CD1c-positive myeloid dendritic cell (primary cell): ENCODE data around the gene OFD1.

Experiments used
- DNase-seq: peaks from one replicate; pipeline ENCODE4 v3.0.0-alpha.2; 2016; ENCODE audit errors: extremely low spot score

Gene OFD1

GRCh38 chrX:13793897-13794296 is 59.3 kb downstream of the OFD1 start:
- DNase-seq: no peak

- DNase-seq: no peak
Measured at GRCh38 chrX:13794417-13794816, 59.9 kb downstream of the OFD1 start.

GRCh38 chrX:13797512-13797911 is 63.0 kb downstream of the OFD1 start:
- no peak for DNase-seq

- no peak for DNase-seq
Measured at GRCh38 chrX:13798184-13798583, 63.6 kb downstream of the OFD1 start.

GRCh38 chrX:13803116-13803515 is 68.6 kb downstream of the OFD1 start:
- no peak for DNase-seq

- DNase-seq: no peak
Measured at GRCh38 chrX:13805241-13805640, 70.7 kb downstream of the OFD1 start.

- DNase-seq: no peak
Measured at GRCh38 chrX:13808293-13808692, 73.7 kb downstream of the OFD1 start.

GRCh38 chrX:13808865-13809264 is 74.3 kb downstream of the OFD1 start:
- no peak for DNase-seq

GRCh38 chrX:13815664-13816063 is 81.1 kb downstream of the OFD1 start:
- no peak for DNase-seq

- no peak for DNase-seq
Measured at GRCh38 chrX:13816176-13816575, 81.6 kb downstream of the OFD1 start.

- no peak for DNase-seq
Measured at GRCh38 chrX:13816643-13817627, 82.4 kb downstream of the OFD1 start, which contains the start of gene GPM6B. TSS of gene GPM6B (minus strand) at chrX:13817093. CDS start at chrX:13816904, 189 bp downstream.
